NCI-H526 treated with DMSO at 0.1 percent for 48 hours (cell line): ENCODE measurements around the gene APH1A.
"Not testable (repeated sequence)": the region's sequence is repeated elsewhere in the genome, so short reads cannot be mapped to it uniquely, and the experiment has no call there.

Experiments used
- DNase-seq: peaks from one replicate; lab custom pipeline; 2025; lab: John Stamatoyannopoulos, UW

APH1A gene

GRCh38 chr1:150268705-150269403, at the start of gene APH1A:
TSS of gene APH1A (minus strand) at chr1:150269016. CDS start at chr1:150268810, 206 bp downstream.
- peak; percentile 98 for DNase-seq

GRCh38 chr1:150314691-150315090, 45.9 kb upstream of the APH1A start:
- DNase-seq: not testable (repeated sequence)

DNA sequence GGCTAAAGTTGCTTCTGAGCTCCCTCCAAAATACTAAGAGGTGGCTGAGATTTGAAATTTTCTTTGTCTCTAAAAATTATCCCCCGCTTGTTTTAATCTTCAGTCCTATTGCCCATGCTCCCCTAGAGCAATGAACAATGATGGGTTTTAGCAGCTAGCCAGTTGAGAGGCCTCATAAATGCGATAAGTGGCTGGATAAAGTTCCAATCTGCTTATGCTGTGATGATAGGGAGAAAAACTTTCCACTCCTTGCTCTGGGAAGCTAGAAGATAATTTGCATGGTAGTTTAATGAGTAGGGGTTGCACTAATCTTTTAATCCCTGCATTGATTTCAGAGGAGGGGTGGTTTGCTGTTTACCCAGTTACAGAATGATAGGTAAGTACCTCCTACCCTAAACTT, 42.9 kb upstream of the APH1A start:
- DNase-seq: no peak

GRCh38 chr1:150309758-150310508, 41.1 kb upstream of the APH1A start:
- no peak for DNase-seq

GRCh38 chr1:150308585-150308984, 39.8 kb upstream of the APH1A start:
- not testable (repeated sequence) for DNase-seq

- DNase-seq: no peak
Observed at GRCh38 chr1:150302902-150303301, 34.1 kb upstream of the APH1A start.

GRCh38 chr1:150302338-150302737, 33.5 kb upstream of the APH1A start:
- DNase-seq: peak; percentile 99

DNA sequence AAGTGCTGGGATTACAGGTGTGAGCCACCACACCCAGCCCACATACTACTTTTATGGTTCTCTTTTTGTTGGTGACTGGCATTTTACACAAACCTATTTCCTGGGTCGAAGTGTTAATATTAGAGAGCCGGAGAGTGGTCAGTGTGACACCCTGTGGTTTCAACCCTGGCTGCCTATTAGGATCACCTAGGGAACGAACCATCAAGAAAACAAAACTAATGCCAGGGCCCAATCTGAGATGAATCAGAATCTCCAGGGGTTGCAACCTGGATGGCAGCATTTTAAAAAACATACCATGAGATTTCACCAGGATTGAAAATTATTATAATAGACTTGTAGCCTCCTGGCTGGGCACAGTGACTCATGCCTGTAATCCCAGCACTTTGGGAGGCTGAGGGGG, 30.9 kb upstream of the APH1A start:
- DNase-seq: no peak

GRCh38 chr1:150295476-150295875, 26.7 kb upstream of the APH1A start:
- DNase-seq: no peak

DNA sequence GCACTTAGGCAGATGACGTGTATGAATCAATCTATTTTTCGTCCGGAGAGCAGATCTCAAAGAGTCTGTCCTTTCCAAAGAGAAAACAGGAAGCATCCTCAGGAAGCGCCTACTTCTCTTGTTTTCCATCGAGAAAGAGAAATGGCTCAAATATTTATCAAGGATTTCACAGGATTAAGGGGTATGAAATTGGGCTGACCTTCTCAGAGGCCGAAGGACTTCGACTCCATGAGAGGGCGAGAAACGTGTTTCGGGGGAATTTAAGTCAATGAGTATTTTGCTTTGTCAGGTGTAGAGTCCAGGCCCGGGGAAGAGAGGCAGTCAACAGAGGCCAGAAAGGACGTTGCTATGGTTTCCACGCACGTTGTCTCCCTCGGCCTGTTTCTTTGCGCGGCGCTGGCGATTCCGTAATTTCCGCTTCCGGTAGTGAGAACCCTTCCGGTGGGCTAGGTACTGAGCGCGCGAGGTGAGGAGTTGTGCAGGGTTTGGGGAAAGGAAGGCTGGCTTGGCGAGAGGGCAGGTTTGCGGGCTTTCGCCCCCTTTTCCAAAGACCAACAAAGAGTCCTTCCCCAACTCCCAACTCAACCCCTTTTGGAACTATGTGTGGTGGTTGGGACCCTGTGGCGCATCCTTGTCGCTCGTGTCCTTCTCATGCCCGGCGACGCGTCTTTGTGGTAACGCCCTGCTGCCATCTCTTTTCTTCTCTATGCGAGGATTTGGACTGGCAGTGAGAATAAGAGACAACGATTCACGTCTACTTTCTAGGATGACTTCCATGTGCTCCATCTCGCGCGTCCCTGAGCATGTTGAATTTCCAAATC, 24.8 kb upstream of the APH1A start, which contains the start of gene MRPS21:
Gene MRPS21, plus strand, starts transcription at position 429 of the 821 bp plus-strand sequence. CDS start 506 bp downstream, outside the sequence.
- peak; percentile 95 for DNase-seq

- DNase-seq: peak; percentile 77
Observed at GRCh38 chr1:150288822-150289221, 20.0 kb upstream of the APH1A start.

GRCh38 chr1:150288382-150288781, 19.6 kb upstream of the APH1A start:
- DNase-seq: no peak

DNA sequence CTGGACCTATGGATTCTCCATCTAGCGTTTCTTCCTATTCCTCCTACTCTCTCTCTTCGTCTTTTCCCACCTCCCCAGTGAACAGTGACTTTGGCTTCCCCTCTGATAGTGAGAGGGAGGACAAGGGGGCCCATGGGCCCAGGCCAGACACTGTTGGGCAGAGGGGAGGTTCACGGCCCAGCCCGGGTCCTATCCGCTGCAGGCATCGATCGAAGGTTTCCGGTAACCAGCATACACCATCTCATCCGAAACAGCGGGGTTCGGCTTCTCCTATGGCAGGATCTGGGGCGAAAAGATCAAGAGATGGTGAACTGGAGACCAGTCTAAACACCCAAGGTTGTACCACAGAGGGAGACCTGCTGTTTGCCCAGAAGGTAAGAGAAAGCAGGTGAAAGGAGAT, 14.4 kb upstream of the APH1A start:
- DNase-seq: no peak

GRCh38 chr1:150282558-150282958, 13.7 kb upstream of the APH1A start:
- no peak for DNase-seq

DNA sequence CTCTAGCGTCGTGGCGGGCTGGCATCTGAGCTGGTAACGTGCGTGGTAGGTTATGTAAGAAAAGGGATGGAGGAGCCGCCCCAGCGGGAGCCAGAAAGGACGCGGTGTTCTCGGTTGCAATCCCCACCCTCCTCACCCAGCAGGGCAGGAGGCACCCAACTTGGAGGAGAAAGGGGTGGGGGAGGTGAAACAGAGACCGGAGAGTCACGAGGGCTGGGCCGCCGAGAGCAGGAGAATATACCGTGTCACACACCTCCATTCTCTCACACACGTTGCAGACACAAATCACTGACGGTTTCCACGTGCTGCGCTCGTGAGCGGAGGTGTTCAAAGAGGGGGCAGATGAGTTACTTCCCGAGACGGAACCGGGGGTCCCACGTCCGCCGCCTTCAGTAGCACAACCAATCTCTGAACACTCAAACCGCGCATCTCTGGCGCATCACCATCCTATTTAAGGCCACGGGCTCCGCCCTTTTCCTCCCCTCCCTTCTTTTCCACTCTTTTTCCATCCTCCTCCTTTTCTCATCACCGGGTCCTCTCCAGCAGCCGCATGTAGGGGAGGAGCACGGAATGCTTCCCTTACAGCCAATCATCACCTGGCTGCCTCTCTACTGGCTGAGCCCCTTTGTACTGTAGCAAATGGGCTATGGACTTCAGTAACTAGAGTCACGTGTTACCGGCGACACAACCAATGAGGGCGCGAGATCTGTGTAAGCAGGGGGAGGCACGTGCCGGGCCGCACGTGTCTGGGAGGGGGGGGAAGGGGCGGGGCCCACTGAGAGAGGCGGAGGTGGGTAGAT, 13.1 kb upstream of the APH1A start, which contains the start of gene CIART:
Gene CIART, plus strand, starts transcription at position 797 of the 800 bp plus-strand sequence. CDS start 714 bp downstream, outside the sequence.
- peak; percentile 100 for DNase-seq

DNA sequence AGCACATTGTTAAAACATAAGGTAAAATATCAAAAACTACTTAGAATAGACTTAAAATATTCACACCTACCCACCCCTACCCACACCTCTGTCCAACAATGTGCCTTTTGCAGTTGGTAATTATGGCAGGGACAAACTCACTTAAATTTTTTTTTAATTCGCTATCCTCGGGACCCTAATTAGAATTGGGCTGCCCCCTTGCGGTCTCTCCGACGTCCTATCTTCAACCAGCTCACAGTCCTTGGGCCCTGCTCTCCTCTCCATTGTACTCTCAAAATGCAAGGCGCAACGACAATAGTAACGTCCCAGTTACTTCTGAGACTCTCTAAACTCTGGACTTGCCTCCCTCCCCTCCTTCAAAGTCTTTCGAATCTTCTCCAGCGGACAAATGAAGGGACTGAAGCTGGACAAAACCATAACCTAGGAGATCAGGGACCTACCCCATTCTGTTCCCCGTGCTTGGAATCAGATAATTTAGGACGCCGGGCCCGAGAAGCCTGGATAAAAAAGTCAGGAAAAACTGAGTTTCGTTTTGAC, 12.5 kb upstream of the APH1A start:
- DNase-seq: peak; percentile 90

- DNase-seq: no peak
Observed at GRCh38 chr1:150280138-150280707, 11.4 kb upstream of the APH1A start.

DNA sequence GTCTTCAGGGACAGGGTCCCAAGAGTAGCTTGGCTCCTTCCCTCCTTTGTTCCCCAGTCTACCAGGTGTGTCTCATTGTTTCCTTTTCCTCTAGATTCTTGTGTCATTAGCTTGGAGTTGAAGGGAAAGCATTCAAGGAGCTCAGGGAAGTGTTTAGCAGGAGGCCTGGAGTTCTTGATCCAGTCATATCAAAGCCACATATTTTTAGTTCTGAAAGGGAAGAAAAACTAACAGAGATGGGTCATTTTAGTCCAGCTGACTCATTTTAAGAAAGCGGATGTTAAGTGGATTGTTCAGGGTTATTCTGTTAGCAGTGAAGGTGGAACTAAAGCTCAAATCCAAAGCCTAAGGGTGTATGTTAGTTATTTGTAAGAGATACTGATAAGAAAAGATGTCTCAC, 4.5 kb upstream of the APH1A start:
- no peak for DNase-seq

GRCh38 chr1:150271291-150271959, 2.6 kb upstream of the APH1A start:
- DNase-seq: no peak

DNA sequence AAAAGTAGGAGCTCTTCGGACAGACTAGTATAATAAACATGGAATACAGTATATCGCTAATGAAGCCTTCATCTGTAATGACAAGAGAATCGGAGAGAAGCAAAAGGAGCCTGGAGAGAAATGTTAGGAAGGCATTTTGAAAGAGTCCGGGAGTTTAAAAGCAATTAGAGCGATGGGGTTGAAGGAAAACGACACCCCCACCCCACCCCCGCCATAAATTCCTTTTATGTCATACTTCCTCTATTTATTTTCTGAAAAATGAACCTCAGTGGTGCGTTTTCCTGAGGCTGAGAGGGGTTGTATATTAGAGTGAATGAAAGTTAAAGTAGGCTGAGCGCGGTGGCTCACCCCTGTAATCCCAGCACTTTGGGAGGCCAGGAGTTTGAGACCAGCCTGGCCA, 635 bp upstream of the APH1A start:
- no peak for DNase-seq
